ENCODE data around the gene KRT26.
"Not testable (repeated sequence)": the region's sequence is repeated elsewhere in the genome, so short reads cannot be mapped to it uniquely, and the experiment has no call there.

KRT26 gene

DNA sequence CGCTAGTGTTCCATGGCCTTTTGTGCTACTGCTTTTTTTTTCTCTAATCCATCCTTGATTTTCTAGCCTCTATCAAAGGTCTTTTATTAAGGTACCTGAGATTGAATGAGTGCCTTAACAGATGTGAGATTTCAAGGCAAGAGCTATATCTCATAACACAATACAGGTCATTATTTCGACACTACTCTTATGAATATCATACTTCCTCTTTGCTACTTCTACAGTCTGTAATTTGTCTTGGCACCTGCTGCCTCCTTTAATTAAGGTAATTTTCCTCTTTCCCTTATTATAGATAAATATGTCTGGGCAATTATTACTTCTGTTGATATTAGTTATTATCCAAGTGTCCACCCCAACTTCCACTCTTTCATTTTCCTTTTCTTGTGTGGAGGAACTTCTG is 22.5 kb upstream of the KRT26 start:
- DNase-seq = no peak

DNA sequence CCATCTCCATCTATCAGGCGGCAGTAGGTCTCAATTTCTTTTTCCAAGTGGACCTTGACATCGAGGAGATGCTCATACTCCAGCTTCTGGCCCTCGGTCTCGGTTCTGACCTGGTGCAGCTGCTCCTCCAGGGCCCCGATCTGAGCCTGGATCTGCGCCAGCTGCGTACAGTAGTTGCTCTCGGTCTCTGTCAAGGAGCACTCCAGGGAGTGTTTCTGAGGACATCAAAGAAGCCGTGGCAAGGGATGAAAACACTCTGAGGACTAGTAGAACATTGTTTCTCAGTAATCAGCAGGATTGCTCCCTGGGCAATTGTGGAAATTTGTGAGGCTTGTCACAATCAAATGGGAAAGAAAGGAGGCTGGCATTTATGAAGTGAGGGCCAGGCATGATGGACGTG is 21.8 kb upstream of the KRT26 start:
- no peak for DNase-seq

DNA sequence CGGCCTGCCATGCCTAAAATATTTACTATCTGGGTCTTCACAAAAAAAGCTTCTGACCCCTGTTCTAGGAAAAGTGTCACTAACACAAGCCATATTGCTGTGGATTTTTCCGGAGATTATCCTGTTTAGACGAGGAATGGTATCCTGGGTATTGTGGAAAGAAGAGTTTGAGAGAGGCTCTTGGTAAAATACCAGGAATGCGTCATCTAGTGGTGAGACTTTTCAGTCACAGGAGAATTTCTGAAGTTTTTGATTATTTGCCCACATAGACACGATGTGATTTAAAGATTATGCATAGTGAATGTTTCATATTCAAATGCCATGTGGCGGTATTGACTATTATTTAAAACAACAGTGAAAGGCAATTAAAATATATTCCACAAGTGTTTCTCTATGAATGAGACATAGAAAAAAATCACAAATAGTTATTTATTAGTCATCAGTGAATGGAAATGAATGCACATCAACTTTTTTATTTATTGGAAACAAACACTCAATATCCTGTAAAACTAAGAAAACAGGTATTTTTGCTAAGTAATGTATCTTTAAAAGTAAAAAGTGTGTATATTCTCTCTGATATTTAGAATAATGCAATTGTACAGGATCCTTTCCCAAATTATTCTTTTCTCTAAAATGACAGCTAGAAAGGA is 19.9 kb upstream of the KRT26 start:
- peak; percentile 50 for DNase-seq

DNA sequence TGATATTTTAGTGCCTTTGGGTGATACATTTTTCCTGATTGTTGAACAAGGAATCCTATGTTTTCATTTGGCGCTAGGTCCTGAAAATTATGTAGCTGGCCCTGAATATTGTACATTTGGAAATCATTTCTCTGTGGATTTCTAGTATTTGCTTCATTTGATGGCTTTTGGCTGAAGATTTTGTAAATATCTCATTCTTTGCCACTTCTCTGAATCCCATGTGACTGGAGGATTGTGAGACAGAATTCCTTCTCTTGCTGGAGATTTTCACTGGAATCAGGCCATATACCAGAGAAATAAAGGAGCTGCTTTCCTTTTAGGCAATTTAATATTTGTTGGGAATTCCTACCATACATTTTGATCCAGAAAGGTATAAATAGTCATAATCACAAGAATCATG is 19.1 kb upstream of the KRT26 start:
- DNase-seq = peak; percentile 17

DNA sequence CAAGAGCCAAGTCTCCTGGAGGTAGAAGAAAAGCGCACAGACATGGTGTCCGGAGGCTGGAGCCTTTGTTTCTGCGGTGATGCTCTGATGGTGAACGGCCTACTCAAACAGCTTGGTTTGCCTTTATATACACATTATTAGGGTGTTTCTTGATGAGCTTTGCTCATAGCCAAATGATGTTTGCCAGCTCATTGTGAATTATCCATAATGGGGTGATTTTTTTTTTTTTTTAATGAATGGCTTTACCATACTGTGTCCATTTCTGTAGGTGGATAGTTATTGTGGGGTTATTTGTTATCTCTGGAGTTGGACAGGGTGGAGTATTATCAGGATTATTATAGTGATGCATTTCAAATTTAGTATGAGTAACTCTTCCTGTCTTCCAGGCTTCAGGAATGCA is 10.4 kb upstream of the KRT26 start, which contains the start of gene KRT27:
TSS of gene KRT27 (minus strand) at position 101 of the 400 bp plus-strand sequence. CDS start at position 44, 57 bp downstream.
- DNase-seq = no peak

DNA sequence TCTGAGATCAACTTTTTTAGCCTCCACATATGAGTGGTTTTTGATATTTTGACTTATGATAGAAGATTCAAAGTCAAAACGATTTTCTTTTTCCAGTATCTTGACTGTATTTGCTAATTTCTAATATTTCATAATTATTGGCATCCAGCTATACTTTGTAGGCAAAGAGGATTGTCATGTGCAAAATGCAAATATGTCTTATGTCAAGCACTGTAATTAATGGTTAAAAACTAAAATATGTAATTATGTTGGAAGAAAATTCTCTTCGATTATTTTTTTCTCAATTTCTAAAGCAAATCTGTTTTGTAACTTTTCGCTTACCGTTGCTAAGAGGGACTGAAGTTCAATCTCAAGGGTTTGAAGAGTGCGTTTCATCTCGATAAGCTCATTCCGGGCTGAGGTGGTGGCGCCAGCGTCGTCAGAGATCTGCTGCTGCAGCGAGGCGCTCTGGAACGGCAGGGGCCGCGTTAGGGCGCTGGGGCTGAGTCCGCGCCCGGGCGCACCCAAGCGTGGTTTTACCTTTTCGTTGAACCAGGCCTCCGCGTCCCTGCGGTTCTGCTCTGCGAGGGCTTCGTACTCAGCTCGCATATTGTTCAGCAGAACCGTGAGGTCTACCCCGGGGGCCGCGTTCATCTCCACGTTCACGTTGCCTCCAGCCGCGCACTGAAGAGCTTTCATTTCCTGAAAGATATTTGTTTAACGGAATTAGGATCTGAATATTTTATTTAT is 7.3 kb upstream of the KRT26 start:
- DNase-seq = no peak

DNA sequence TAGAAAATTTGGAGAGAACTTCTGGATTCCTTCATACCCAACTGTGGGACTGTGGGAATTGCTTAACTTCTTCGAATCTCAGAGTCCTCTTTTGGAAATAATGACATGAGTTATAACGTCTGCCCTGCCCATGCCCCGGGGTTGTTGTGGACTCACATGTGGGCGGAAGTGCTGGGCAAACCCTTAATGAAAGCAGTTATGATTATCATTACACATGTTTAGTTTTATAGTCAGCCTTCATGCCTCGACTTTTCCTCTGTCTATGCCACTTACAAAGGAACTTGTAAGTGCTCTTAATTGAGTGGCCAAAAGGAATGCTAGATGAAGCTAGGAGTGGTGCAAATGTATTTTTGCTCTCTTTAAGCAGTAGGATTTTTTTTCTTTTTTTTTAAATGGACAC is 6.5 kb upstream of the KRT26 start:
- no peak for DNase-seq

DNA sequence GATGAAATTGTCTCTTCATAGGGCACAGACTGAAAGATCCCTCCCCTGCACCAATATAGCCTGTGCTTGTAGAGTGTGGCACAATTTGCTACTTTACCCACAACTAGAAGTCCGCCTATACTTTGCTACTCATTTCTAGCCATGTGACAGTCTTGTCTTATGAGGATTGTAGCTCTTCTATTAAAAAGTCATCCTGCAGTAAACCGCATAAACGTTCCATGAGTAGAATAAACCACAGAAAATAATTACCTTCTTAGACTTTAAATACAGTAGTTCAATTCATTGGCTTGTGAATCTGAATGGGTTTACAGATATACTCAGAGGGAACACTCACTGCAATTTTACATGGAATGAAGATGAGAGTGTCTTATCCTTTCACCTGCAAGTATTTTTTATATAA is 6.0 kb upstream of the KRT26 start:
- no peak for DNase-seq

DNA sequence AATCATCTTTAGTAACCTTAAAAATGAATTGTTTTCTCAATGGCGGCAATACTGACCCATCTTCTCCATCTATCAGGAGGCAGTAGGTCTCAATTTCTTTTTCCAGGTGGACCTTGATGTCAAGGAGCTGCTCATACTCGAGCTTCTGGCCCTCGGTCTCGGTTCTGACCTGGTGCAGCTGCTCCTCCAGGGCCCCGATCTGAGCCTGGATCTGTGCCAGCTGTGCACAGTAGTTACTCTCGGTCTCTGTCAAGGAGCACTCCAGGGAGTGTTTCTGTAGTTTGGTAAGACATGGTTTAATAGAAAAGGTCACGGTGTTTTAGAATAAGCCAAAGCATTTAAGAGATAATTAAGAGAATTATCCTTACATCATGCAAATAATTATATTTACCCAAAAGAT is 5.5 kb upstream of the KRT26 start:
- DNase-seq = no peak

DNA sequence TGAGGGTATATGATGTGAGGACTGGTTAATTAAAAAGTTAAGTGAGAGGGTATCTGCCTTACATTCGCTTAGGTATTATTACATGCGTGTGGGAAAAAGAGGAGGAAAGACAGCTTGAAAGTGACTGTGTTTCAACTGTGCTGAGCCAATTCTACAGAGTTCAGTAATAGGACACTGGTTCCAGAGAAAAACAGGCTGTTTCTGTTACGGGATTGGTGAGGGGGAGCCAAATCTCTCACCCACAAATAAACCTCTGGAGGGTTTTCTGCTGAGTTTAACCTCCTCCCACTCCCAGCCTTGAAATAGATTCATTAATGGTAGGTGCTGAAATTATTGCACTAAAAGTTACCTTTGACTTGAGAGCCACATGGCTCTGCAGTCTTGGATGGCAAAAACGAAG is 3.9 kb upstream of the KRT26 start:
- no peak for DNase-seq

DNA sequence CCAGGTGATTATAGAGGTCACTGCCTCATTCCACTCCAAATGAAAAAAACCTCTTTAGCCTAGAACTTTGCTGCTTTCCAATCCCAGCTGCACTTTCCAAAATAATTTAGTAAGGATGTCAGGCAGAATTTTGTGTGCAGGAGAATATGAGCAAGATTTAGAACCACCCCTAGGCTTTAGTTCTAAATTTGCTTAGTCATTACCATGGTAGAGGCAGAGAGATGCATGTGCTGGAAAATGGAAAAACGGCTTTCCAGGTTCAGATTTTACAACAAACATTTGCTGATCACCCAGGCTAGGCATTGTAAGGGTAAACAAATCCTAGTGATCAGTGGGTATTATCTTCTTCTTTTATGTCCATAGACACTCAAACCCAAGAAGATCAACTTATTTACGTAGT is 6.3 kb downstream of the KRT26 start:
- no peak for DNase-seq

DNA sequence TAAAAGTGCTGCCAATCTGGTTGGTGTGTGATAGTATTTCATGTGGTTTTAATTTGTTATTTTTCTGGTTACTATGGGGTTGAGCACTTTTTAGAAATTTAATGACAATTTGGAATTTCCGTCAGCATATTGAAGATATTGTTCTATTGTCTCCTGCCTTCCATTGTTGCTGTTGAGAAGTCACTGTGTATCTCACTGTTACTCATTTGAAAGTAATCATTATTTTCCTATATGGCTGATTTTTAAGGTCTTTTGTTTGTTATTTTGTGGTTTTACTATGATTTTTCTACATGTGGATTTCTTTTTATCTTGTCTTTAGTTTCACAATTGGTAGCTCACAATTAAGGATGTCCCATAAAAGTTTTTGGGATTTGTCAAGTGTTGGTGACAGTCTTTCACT is 8.2 kb downstream of the KRT26 start:
- DNase-seq = no peak

DNA sequence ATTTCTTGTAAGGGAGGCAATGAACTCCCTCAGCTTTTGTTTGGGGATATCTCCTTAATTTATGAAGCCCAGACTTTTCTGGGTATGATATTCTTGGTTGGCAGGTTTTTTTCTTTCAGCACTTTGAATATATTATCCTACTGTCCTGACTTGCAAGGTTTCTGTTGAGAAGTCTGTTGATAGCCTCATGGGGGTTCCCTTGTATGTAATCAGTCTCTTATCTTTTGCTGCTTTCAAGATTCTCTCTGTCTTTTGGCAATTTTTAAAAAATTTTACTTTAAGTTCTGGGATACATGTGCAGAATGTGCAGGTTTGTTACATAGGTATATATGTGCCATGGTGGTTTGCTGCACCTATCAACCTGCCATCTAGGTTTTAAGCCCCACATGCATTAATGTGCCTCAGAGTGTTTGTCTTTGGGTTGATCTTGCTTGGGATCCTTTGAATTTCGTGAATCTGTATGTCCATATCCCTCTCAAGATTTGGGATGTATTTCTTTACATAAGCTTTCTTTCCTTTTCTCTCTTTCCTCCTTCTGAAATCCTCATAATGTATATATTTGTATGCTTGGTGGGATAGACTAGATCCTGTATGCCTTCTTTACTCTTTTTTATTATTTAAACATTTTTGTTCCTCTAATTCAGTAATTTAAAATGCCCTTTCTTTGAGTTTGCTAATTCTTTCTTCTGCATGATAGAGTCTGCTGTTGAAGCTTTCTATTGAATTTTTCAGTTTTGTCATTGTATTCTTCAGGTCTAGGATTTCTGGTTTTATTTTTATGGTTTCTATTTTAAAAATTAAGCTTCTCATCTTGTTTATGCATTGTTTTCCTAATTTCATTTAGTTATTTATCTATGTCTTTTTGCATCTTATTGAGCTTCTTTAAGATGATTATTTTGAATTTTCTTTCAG is 11.6 kb downstream of the KRT26 start:
- no peak for DNase-seq

DNA sequence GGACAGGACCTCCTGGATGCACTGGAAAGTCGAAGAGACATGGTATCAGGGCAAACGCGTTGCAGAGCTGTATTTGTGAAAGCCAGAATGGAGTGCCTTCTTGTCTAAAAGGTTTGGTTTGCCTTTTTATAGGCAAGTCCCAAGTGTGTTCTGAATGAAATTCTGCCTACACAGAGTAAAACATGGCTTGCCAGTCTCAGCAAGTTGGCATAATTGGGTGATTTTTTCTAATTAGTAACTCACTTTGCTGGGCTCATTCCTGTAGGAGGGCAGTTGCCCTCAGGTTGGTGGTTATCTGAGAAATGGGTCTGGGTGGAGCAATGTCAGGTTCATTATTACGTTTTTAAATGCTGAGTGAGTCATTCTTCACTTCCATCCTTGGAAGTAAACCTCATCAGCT is 16.8 kb downstream of the KRT26 start, which contains the start of gene KRT25:
TSS of gene KRT25 (minus strand) at position 101 of the 400 bp plus-strand sequence. CDS start at position 41, 60 bp downstream.
- DNase-seq = no peak

DNA sequence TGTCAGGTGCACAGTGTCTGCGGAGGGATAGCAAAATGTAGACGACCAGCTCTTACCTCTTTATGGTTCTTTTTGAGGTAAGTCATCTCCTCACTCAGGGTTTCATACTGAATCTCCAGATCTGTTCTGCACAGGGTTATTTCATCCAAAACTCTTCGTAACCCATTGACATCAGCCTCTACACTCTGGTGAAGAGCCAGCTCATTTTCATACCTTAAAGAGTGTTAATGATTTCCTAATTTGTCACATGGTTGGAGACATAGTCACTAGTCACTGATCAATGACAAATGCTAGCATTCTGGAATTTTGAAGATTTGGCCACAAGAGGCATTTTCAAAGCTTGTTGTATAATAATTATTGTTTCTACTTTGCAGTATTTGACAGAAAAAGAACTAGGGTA is 18.2 kb downstream of the KRT26 start:
- DNase-seq = no peak

DNA sequence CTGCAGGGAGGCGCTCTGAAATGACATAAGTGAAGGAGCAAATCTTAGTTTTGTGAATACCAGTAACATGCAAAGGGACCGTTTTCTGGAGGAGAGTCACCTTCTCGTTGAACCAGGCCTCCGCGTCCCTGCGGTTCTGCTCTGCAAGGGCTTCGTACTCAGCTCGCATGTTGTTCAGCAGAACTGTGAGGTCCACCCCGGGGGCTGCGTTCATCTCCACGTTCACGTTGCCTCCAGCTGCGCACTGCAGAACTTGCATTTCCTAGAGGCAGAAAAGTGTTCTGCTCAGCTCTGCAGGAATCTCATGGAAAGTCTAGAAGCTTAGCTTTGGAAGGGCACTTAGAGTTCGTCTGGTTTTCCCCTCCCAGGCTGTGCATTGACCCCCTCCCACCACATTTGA is 20.9 kb downstream of the KRT26 start:
- DNase-seq = no peak

DNA sequence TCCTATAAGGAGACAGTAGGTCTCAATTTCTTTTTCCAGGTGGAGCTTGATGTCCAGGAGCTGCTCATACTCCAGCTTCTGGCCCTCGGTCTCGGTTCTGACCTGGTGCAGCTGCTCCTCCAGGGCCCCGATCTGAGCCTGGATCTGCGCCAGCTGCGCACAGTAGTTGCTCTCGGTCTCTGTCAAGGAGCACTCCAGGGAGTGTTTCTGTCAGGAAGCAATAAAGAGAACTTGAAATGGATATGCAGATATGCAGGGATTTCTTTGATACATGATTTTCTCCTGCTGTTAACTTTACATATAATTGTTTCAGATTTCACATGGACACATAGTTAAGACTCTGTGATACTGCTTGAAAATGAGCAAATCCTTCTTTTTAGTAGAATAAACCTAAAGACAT is 21.6 kb downstream of the KRT26 start:
- no peak for DNase-seq

DNA sequence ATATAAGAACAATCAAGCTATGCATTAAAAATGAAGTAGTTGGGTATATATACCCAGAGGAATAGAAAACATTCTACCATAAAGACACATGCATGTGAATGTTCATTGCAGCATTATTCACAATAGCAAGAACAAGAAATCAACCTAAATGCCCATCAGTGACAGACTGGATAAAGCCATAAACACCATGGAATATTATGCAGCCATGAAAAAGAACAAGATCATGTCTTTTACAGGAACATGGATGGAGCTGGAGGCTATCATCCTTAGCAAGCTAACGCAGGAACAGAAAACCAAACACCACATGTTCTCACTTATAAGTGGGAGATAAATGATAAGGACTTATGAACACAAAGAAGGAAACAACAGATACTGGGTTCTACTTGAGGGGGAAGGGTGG is 23.3 kb downstream of the KRT26 start:
- DNase-seq = not testable (repeated sequence)

DNA sequence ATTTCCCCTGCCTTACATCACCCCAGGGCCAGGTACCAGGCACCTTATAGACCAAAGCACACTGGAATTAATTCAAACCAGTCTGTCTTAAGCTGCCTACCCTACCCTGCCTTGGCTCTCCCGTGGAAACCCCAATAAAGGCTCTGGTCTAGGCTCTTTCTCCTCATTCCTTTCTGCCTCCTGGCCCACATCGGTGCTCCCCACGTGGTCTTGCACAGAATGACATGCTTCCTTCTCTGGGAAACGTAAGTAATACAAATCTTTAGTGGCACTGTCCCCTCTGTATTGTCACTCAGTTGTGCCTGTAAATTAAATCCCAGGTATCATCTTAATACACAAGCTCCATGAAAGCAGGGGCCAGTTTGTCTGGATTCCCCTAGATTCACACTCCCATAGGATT is 33.4 kb downstream of the KRT26 start:
- DNase-seq = no peak

DNA sequence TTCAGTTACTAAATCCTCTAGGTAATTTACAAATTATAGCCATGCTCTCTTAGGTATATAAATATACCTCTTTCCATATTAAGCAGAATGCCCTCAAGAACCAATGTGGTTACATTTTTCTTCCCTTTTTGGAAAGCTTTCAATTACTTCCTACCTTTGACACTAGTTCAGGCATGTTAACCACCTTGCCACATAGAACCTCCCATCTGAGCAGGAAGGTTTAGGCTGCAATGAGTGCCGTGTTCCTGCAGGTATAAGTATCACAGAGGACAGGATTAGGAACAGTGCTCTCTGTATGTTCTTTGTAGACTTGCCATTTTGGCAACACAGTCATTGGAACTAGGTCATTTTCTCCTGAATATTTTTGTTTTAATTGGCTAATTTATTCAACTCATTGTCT is 37.0 kb downstream of the KRT26 start:
- no peak for DNase-seq

DNA sequence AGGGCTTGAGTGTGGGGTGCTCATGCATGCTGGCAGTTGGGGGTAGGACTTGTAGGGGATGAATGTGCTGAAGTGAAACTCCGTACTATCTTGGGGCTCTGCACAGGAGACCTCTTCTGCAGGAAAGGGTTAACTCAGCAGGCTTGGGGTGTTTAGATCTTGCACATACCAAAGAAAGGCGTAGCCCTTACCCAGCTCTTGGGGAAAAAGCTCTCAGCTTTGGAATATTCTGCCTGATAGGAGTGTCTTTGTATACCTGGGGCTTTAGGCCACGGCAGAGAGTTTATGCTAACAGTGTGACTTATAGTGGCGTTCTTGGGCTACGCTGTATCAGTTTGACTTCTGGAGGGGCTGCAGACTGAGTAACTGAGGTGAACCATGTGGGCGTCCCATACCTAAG is 38.0 kb downstream of the KRT26 start:
- no peak for DNase-seq

DNA sequence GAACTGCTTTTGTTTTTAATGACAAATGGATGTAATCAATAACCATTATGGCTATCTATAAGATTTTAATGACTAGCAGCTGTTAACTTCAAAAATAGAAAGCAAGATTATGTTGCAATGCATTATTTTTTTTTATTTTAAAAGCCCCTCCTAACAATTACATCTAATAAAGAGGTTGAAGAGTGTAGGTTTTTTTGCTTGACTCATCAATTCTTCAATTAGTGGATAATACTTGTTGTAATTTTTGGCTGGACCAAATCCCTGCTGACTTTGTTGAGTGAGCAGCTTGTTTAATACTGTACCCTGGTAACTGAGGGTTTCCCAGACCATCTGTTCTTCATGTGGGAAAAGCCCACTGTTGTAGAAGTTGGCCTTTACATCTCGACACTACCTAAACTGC is 41.0 kb downstream of the KRT26 start:
- DNase-seq = no peak

DNA sequence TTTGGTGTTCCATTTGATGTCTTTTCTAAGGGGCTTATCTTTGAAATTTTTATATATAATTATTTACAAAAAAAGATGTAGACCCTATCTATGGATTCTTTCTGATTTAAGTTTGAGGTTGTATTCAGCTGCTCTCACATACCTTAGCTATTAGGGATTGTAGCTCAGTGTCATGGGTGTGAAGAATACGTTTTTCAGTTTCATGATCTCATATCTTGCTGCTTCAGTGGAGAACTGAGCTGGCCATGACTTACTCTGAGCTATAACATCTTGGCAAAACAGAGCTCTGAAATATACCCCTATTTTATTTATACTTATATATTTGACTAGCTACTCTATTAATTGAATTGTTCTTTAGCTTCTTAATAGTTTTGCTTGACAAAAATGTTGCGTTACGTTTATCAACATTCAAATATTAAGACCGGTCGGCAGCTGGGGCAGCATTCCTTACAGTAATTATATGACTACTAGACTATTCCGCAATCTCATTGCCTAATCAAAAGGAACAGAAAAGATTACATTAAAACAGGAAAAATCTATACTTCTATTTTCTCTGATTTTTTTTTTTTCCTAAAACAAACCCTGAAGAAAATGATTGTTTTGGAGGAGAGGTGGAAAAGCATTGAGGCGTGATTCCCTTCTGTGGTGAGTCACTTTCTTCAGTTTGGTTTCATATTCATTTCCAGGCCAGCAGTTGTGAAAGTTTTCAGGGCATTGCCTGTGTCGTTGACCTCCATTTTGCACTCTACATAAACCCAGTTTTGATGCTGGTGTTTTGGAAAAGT is 44.4 kb downstream of the KRT26 start:
- no peak for DNase-seq
